Measurements from ENCODE around the gene CDH4. TPM values are rescaled to one million over a fixed set of nuclear protein-coding genes. Genes with fewer than 3 reads are reported as not detected.

Gene CDH4
- total RNA-seq, 1 experiment from 2014 or later: 0.12 TPM

DNA sequence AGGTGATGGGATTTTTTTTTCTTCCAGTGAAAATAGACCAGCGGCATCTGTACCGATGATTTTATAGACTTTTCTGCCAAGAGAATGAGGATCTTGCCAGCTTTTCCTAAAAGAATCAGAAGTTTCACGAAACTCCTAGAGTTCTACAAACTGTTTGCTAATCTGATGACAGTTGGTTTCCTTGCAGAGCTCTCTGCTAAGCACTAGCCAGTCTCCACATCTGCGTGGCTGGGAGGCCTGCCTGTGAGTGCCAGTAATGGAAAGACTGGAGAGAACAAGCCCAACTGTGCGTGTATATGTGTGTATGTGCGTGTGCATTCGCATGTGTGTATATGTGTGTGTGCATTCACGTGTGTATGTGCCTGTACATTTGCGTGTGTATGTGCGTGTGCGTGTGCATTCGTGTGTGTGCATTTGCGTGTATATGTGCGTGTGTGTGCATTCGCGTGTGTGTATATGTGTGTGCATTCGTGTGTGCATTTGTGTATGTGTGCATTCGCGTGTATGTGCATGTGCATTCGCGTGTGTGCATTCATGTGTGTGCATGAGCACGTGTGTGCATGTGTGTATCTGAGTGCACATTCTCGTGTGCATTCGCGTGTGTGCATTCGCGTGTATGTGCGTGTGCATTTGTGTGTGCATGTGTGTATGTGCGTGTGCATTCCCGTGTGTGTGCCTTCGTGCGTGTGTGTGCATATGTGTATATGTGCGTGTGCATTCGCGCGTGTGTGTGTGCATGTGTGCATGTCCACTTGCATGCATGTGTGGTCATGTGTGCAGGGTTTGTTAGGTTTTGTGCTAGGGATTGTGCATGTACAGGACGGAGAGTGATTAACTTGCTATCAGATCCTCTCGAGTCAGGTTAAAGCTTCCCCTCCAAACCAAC, 434.2 kb downstream of the CDH4 start:
- no peak for DNase-seq (ENCODE audit: low read depth)

GRCh38 chr20:61688411-61688810, 436.4 kb downstream of the CDH4 start:
- DNase-seq (ENCODE audit: low read depth): no peak

- DNase-seq (ENCODE audit: low read depth): no peak
These were observed 438.1 kb downstream of the CDH4 start for GRCh38 chr20:61690150-61690549.

DNA sequence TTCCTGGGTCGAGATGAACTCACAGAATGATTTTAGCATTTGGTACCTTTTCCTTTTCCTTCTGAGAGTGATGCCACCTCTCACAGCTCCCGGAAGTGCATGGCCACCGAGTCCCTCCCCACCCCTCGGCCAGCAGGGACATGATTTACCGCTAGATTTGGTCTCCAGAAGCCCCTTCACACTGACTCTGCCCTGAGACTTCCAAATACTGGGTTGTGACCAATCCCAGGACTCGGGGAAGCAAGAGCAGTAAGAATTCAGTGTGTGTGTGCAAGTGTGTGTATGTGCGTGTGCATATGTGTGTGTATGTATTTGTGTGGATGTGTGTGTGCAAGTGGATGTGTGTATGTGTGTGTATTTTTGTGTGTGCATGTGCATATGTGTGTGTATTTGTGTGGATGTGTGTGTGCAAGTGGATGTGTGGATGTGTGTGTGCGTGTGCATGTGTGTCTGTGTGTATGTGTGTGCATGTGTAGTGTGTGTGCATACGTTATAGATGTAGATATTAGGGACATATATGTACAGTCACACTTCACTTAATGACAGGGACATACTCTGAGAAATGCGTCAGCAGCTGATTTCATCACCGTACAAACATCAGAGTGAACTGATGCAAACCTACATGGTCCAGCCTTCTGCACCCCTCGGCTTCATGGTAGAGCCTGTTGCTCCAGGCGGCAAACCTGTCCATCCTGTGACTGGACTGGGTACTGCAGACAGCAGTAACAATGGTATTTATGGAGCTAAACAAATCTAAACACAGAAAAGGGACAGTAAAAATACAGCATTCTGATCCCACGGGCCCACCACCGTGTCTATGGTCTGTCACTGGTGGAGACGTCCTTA, 439.2 kb downstream of the CDH4 start:
- DNase-seq (ENCODE audit: low read depth): no peak

- DNase-seq (ENCODE audit: low read depth): no peak
These were observed 439.9 kb downstream of the CDH4 start for GRCh38 chr20:61691978-61692377.

GRCh38 chr20:61692479-61692878, 440.4 kb downstream of the CDH4 start:
- DNase-seq (ENCODE audit: low read depth): no peak

GRCh38 chr20:61693055-61693600, 441.1 kb downstream of the CDH4 start:
- DNase-seq (ENCODE audit: low read depth): no peak

DNA sequence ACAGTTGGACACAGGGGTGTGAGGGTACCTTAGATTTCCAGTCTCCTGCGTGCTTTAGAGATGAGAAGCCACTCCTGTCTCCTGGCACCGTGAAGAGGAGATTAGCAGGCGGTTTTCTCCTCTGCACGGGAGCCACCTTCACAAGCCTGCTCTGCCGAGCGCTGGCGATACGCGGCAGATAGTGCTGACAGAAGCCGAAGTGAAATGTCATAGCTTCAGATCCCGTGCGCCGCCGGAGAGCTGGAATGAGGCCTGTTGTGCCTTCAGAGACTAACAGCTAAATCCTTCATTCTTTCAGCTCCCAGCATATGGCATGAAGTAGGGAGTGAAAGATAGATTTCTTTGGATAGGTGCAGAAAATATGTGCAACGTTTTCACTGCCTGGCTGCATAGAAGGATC, 442.6 kb downstream of the CDH4 start:
- no peak for DNase-seq (ENCODE audit: low read depth)

GRCh38 chr20:61695741-61696140, 443.7 kb downstream of the CDH4 start:
- DNase-seq (ENCODE audit: low read depth): no peak

DNA sequence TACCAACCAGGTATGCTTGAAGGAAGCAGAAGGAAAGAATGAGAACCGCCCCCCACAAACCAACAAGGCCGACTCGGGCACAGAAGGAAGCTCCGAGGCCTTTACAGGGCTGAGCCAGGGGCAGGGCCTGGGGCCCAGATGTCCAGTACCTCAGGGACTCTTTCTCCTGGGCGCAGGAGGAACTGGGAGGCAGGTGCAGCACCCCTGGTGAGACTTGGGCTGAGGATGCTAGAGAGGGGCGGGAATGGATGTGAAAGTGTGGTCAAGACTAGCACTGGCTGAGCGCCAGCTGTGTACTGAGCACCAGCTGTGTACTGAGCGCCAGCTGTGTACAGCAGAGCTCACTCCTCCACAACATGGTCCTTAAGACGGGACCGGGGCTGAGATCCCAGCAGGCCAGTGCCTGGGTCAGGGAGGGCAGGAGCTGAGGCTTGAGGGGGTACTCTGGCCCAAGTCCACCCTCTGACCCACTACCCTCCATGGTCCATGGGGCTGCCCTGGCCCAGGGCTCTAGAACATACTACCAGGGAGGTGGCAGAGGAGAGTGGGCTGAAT, 444.2 kb downstream of the CDH4 start:
- no peak for DNase-seq (ENCODE audit: low read depth)

GRCh38 chr20:61697666-61698597, 445.9 kb downstream of the CDH4 start:
- DNase-seq (ENCODE audit: low read depth): no peak

GRCh38 chr20:61698598-61699494, 446.8 kb downstream of the CDH4 start:
- no peak for DNase-seq (ENCODE audit: low read depth)

DNA sequence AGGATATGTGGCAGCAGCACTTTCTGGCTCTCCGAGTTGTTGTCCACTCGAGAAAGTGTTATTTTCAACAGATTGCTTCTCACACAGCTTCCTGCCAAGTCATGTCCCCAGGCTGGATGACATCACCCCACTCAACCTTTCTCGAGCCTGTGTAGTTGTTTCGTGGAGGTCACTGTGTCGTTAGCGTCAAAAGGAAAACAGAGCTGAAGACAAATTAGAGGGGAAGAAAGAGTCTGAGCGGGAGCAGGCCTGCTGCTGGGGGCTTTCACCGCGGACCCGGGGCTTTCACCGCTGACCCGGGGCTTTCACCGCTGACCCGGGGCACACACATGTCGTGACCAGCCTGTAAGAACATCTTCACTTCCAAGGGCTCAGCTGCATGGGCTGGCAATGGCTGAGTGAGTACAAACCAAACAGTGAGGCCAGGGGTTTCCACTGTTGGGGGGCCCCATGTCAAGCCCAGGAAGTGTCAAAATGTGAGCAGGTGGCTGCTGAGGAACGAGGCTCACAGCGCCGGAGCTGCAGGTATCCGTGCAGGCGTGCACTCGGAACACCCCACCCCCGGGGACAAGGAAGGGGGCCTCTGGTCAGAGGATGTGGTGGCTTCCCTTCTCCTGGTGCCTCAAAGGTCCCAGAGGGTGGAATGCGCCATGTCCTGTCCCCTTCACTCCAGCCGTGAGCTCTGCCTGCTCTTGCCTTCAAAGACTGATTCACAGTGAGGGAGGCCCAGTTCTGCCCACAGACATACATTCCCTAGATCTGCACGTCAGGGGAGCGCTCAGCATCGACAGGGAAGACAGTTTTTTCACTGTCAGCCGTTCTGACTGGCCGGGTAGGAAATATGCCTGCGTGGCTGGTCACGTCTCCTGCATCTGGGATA, 447.7 kb downstream of the CDH4 start:
- no peak for DNase-seq (ENCODE audit: low read depth)

DNA sequence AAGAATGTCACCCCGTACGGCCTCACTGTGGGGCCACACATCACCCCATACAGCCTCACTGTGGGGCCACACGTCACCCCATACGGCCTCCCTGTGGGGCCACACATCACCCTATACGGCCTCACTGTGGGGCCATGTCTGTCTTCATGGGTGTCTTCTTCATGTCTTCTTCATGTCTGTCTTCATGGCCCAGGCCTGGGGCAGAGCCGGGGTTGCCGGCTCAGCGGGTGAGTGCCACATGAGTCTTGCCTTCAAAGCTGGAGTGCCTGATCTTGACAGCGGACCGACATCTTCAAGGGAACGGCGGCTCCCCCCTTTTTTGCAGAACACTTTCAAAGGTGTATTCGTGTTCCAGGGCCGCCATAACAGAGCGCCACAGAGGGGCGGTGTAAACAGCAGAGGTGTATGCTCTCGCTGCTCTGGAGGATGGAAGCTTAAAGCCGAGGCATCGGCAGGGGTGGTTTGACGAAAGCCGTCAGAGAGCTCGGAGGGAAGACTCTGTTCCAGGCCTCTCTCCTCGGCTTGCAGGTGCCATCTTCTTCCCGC, 448.6 kb downstream of the CDH4 start:
- DNase-seq (ENCODE audit: low read depth): no peak

- no peak for DNase-seq (ENCODE audit: low read depth)
These were observed 449.3 kb downstream of the CDH4 start for GRCh38 chr20:61701401-61701800.

DNA sequence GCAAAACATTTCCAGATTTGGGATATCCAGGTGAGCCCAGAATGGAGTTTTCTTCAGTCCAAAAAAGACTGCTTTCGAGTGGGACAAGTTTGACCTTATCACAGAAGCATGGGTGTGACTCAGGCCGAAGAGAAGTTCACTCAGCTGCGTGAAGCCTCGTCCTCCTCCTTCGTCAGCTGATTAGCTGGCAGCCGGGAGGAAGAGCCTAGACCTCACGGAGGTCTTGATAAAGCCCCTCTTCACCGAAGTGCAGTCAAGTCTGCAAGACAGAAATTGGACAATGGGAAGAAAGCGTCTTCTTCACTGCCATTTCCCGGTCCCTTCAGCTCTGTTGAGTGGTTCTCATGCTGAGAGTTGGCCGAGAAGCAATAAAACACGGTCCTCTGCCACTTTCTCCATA, 449.7 kb downstream of the CDH4 start:
- no peak for DNase-seq (ENCODE audit: low read depth)

- no peak for DNase-seq (ENCODE audit: low read depth)
These were observed 450.2 kb downstream of the CDH4 start for GRCh38 chr20:61702246-61702645.

- DNase-seq (ENCODE audit: low read depth): no peak
These were observed 452.6 kb downstream of the CDH4 start for GRCh38 chr20:61704661-61705060.

Data from RPMI7951 (cell line).